Gastroesophageal sphincter (tissue), 3 donors: ENCODE measurements around the gene C1orf21.

Experiments
- CTCF ChIP-seq, 4 experiments: fragments of 200-600 bp in 2 of 4; fragments of 450-650 bp in 2 of 4; sonication (generic) in 1 of 4; IDR thresholded peaks; one replicate each; pipeline ENCODE4 v1.5.1; 2017 to 2019; ENCODE audit warnings: antibody characterized with exemption in 4 of 4, mild to moderate bottlenecking in 2 of 4, moderate library complexity in 2 of 4
- POLR2AphosphoS5 ChIP-seq: sonication (generic); formaldehyde crosslinking; IDR thresholded peaks from one replicate; pipeline ENCODE4 v1.6.1; 2017; ENCODE audit warnings: antibody characterized with exemption

DNA sequence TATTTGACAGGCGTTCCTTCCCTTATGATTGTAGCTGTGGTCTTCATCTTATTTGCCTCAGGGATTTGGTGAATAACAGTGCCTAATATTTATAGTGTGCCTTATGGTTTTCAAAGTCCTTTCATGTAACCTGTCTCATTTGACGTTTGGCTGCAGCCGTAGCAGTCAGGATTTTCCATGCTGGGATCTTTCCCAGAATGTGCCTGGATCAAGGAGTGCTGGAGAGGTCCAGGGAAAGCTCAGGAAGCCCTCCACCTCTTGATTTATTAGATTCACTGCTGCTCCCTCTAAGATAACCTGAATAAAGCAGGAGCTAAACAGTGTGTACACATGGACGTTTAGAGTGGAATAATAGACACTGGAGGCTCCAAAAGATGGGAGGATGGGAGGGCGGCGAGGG lies 5.2 kb downstream of the C1orf21 start:
- TF ChIP-seq CTCF (IDR thresholded peaks at IDR 0.05) (no peak), POLR2AphosphoS5 (no peak)
